ENCODE results near the gene CAP2. TPM values are rescaled to one million over a fixed set of nuclear protein-coding genes. Genes with fewer than 3 reads are reported as not detected.

Gene CAP2
- total RNA-seq, 4 donors from 2014 or later = 208 to 439 (median 295) TPM

GRCh38 chr6:17476511-17476910 lies 83.1 kb downstream of the CAP2 start:
- in situ Hi-C loops (cut with MboI; ENCODE audit: low sequenced_read_pairs in 4 of 4) (loop anchor here in 2 of 4 donors (10.0 to 25.0 kb wide), 2 partner anchors 189 to 192 kb away; partner anchors contain the start of gene RBM24 (in 2 of the 2)), intact Hi-C loops (cut with DNase I; ENCODE audit: low total_unique reads) (no loop called here)
- H3K27ac ChIP-seq = peak overlapping the region; percentile 93 to 98 (median 95)
- TF ChIP-seq POLR2A (IDR thresholded peaks at IDR 0.05) = peak in 1 of 2 donors; percentile 25
- TF ChIP-seq CTCF (IDR thresholded peaks at IDR 0.05 in 4 of 5, conservative IDR thresholded peaks at IDR 0.05 in 1 of 5) = no peak
- no peaks in the 10 kb centered on the region for H3K27me3 ChIP-seq
- DNase-seq = no peak
- peaks cover 64 to 71% of the 10 kb centered on the region in 2 donors for H3K4me1 ChIP-seq
- no peak for ATAC-seq
- H3K9me3 ChIP-seq = no peaks in the 10 kb centered on the region
- no peak overlapping the region for H3K4me3 ChIP-seq
- no peaks in the 10 kb centered on the region for H3K36me3 ChIP-seq

- TF ChIP-seq CTCF (IDR thresholded peaks at IDR 0.05 in 4 of 5, conservative IDR thresholded peaks at IDR 0.05 in 1 of 5) (no peak), POLR2A (IDR thresholded peaks at IDR 0.05) (no peak)
- Histone ChIP-seq H3K36me3 (no peaks in the 10 kb centered on the region), H3K9me3 (no peaks in the 10 kb centered on the region), H3K4me3 (no peak overlapping the region), H3K27ac (peak overlapping the region; percentile 93 to 98 (median 95)), H3K4me1 (peaks cover 64 to 72% of the 10 kb centered on the region in 2 donors), H3K27me3 (no peaks in the 10 kb centered on the region)
- DNase-seq (no peak), ATAC-seq (no peak)
- in situ Hi-C loops (cut with MboI; ENCODE audit: low sequenced_read_pairs in 4 of 4) = loop anchor here in 2 of 4 donors (10.0 to 25.0 kb wide), 2 partner anchors 190 to 193 kb away; partner anchors contain the start of gene RBM24 (in 2 of the 2)
- intact Hi-C loops (cut with DNase I; ENCODE audit: low total_unique reads) = no loop called here
Measured at GRCh38 chr6:17477356-17477755, 84.0 kb downstream of the CAP2 start.

- peaks cover 62 to 70% of the 10 kb centered on the region in 2 donors for H3K4me1 ChIP-seq
- in situ Hi-C loops (cut with MboI; ENCODE audit: low sequenced_read_pairs in 4 of 4) = loop anchor here in 2 of 4 donors (10.0 to 25.0 kb wide), 2 partner anchors 191 to 194 kb away; partner anchors contain the start of gene RBM24 (in 2 of the 2)
Measured at GRCh38 chr6:17478223-17478907, 85.0 kb downstream of the CAP2 start.

GRCh38 chr6:17478946-17479345 lies 85.6 kb downstream of the CAP2 start:
- intact Hi-C loops (cut with DNase I; ENCODE audit: low total_unique reads) = no loop called here

More at GRCh38 chr6:17478223-17478907, 85.0 kb downstream of the CAP2 start:
- Histone ChIP-seq H3K27ac (peak overlapping the region; percentile 93 to 98 (median 95)), H3K4me3 (no peak overlapping the region), H3K9me3 (no peaks in the 10 kb centered on the region), H3K27me3 (no peaks in the 10 kb centered on the region), H3K36me3 (no peaks in the 10 kb centered on the region)
- no peak for TF ChIP-seq POLR2A (IDR thresholded peaks at IDR 0.05)
- no peak for TF ChIP-seq CTCF (IDR thresholded peaks at IDR 0.05 in 4 of 5, conservative IDR thresholded peaks at IDR 0.05 in 1 of 5)
- ATAC-seq = peak; percentile 56 to 65
- DNase-seq = no peak
- intact Hi-C loops (cut with DNase I; ENCODE audit: low total_unique reads) = no loop called here

More at GRCh38 chr6:17478946-17479345, 85.6 kb downstream of the CAP2 start:
- in situ Hi-C loops (cut with MboI; ENCODE audit: low sequenced_read_pairs in 4 of 4) = loop anchor here in 2 of 4 donors (10.0 to 25.0 kb wide), 2 partner anchors 192 to 194 kb away; partner anchors contain the start of gene RBM24 (in 2 of the 2)
- Histone ChIP-seq H3K9me3 (no peaks in the 10 kb centered on the region), H3K4me1 (peaks cover 64 to 72% of the 10 kb centered on the region in 2 donors), H3K36me3 (no peaks in the 10 kb centered on the region), H3K27me3 (no peaks in the 10 kb centered on the region), H3K27ac (peak overlapping the region; percentile 93 to 98 (median 95)), H3K4me3 (no peak overlapping the region)
- DNase-seq (no peak), ATAC-seq (no peak)
- TF ChIP-seq CTCF (IDR thresholded peaks at IDR 0.05 in 4 of 5, conservative IDR thresholded peaks at IDR 0.05 in 1 of 5) (no peak), POLR2A (IDR thresholded peaks at IDR 0.05) (no peak)

All from gastrocnemius medialis (tissue), 4 donors.